ENCODE data around the gene AHSG. TPM values are rescaled to one million over a fixed set of nuclear protein-coding genes. Genes with fewer than 3 reads are reported as not detected.

Gene AHSG
- total and polyA plus RNA-seq, 2 experiments from 2014 or later = 0.10 to 0.18 TPM

DNA sequence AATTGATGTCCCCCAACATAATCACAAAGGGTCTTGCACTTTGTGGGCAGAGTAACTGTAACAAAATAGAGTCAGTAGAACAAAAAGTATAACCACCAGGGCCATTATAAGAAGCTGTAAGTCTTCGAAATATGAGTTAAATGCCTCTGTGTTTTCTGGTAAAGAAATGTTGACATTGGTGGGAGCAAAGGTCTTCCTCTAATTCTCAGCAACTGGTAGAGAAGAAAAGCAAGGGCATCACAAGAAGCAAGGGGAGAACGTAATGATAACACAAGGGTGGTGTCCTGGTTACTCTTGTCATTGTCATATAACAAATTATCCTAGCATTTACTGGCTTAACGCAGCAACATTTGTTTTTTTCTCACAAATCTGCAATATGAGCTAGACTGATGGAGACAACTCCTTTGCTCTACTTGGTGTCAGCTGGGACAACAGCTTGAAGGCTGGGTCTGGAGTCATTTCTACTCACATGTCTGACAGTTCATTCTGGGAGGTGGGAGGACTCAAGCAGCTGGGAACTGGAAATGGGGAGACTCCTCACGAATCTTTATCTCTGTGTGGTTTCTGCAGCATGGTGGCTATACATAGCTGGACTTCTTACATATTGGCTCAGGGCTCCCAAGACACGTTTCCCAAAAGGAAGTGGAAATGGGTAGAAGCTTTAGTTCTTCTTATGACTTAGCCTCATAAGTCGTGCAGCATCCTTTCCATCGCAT is 22.1 kb upstream of the AHSG start (continued):
- TF ChIP-seq, protein P1, sequence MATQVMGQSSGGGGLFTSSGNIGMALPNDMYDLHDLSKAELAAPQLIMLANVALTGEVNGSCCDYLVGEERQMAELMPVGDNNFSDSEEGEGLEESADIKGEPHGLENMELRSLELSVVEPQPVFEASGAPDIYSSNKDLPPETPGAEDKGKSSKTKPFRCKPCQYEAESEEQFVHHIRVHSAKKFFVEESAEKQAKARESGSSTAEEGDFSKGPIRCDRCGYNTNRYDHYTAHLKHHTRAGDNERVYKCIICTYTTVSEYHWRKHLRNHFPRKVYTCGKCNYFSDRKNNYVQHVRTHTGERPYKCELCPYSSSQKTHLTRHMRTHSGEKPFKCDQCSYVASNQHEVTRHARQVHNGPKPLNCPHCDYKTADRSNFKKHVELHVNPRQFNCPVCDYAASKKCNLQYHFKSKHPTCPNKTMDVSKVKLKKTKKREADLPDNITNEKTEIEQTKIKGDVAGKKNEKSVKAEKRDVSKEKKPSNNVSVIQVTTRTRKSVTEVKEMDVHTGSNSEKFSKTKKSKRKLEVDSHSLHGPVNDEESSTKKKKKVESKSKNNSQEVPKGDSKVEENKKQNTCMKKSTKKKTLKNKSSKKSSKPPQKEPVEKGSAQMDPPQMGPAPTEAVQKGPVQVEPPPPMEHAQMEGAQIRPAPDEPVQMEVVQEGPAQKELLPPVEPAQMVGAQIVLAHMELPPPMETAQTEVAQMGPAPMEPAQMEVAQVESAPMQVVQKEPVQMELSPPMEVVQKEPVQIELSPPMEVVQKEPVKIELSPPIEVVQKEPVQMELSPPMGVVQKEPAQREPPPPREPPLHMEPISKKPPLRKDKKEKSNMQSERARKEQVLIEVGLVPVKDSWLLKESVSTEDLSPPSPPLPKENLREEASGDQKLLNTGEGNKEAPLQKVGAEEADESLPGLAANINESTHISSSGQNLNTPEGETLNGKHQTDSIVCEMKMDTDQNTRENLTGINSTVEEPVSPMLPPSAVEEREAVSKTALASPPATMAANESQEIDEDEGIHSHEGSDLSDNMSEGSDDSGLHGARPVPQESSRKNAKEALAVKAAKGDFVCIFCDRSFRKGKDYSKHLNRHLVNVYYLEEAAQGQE (IDR thresholded peaks at IDR 0.05; ENCODE audit: unreplicated experiment) = no peak
- TF ChIP-seq STAT1 (IDR thresholded peaks at IDR 0.05; ENCODE audit: unreplicated experiment) (no peak), POLR2AphosphoS5 (IDR thresholded peaks at IDR 0.05; ENCODE audit: low read depth) (no peak), NANOG (IDR thresholded peaks at IDR 0.05; ENCODE audit: borderline replicate concordance) (no peak), CREB1 (CRISPR knock-in tag; IDR thresholded peaks at IDR 0.05; ENCODE audit: low read depth) (no peak)
- TF ChIP-seq, protein P2, sequence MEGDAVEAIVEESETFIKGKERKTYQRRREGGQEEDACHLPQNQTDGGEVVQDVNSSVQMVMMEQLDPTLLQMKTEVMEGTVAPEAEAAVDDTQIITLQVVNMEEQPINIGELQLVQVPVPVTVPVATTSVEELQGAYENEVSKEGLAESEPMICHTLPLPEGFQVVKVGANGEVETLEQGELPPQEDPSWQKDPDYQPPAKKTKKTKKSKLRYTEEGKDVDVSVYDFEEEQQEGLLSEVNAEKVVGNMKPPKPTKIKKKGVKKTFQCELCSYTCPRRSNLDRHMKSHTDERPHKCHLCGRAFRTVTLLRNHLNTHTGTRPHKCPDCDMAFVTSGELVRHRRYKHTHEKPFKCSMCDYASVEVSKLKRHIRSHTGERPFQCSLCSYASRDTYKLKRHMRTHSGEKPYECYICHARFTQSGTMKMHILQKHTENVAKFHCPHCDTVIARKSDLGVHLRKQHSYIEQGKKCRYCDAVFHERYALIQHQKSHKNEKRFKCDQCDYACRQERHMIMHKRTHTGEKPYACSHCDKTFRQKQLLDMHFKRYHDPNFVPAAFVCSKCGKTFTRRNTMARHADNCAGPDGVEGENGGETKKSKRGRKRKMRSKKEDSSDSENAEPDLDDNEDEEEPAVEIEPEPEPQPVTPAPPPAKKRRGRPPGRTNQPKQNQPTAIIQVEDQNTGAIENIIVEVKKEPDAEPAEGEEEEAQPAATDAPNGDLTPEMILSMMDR (conservative IDR thresholded peaks at IDR 0.05; ENCODE audit: low read depth in 2 of 2) = no peak
- TF ChIP-seq, protein P3, sequence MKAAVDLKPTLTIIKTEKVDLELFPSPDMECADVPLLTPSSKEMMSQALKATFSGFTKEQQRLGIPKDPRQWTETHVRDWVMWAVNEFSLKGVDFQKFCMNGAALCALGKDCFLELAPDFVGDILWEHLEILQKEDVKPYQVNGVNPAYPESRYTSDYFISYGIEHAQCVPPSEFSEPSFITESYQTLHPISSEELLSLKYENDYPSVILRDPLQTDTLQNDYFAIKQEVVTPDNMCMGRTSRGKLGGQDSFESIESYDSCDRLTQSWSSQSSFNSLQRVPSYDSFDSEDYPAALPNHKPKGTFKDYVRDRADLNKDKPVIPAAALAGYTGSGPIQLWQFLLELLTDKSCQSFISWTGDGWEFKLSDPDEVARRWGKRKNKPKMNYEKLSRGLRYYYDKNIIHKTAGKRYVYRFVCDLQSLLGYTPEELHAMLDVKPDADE (IDR thresholded peaks at IDR 0.05) = no peak

DNA sequence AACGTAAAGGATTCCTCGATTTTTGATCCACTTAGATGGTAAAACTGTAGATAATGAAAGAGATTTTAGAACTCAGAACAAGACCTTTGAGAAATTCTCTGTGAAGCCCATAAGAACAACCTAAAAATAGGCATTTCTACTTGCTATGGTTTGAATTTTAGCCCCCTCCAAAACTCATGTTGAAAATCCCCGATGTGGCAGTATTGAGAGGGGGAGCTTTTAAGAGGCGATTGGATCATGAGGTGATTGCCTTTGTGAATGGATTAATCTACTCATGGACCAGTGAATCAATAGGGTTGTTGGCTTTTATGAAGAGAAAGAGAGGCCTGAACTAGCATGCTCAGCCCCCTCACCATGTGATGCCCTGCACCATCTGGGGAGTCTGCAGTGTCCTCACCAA is 20.2 kb upstream of the AHSG start:
- DNase-seq (ENCODE audit: low spot score) (no peak), ATAC-seq (no peak)
- no peaks in the 10 kb centered on the region for H3F3A ChIP-seq (replicated peaks; ENCODE audit: low read depth)
- H3K9me2 ChIP-seq (ENCODE audit: insufficient read depth) = no peaks in the 10 kb centered on the region
- no peak overlapping the region for H2AFZ ChIP-seq
- no peaks in the 10 kb centered on the region for H3K4me1 ChIP-seq (ENCODE audit: insufficient read depth)
- Mint-ChIP-seq H3K4me3 (no peak overlapping the region), H3K27me3 (ENCODE audit: insufficient read depth, low read depth, poor library complexity) (no peaks in the 10 kb centered on the region), H3K27ac (no peak overlapping the region), H3K9me3 (no peaks in the 10 kb centered on the region; the same call in 2 of the 3 replicates), H3K36me3 (ENCODE audit: low read depth) (no peaks in the 10 kb centered on the region), H3K4me1 (peaks cover 6% of the 10 kb centered on the region)
- H3K79me2 ChIP-seq (replicated peaks; ENCODE audit: insufficient read depth) = no peaks in the 10 kb centered on the region
- no peak overlapping the region for H3K27ac ChIP-seq (ENCODE audit: low read depth)
- no peaks in the 10 kb centered on the region for H3K27me3 ChIP-seq (ENCODE audit: insufficient read depth)
- no peaks in the 10 kb centered on the region for H3K36me3 ChIP-seq (ENCODE audit: insufficient read depth)
- TF ChIP-seq NANOG (IDR thresholded peaks at IDR 0.05; ENCODE audit: borderline replicate concordance) (no peak), CREB1 (CRISPR knock-in tag; IDR thresholded peaks at IDR 0.05; ENCODE audit: low read depth) (no peak)
- TF ChIP-seq, protein P2 (conservative IDR thresholded peaks at IDR 0.05; ENCODE audit: low read depth in 2 of 2) = no peak
- no peak overlapping the region for H3K4me2 ChIP-seq
- H4K20me1 ChIP-seq (replicated peaks; ENCODE audit: insufficient read depth) = no peaks in the 10 kb centered on the region
- no peak overlapping the region for H3K4me3 ChIP-seq
